GM04504 (cell line): ENCODE data around the gene HSPA1A.

Source experiments
- DNase-seq: peaks from one replicate; pipeline ENCODE4 v3.0.0-alpha.2; 2012; ENCODE audit warnings: low read depth

HSPA1A gene

GRCh38 chr6:31865205-31866118, 50.1 kb downstream of the HSPA1A start:
- DNase-seq, result no peak
